Neural progenitor cell (in vitro differentiated cells): ENCODE results near the gene PDGFD. TPM values are rescaled to one million over a fixed set of nuclear protein-coding genes. Genes with fewer than 3 reads are reported as not detected.

ENCODE experiments used
- DNase-seq: peaks from one replicate; pipeline ENCODE4 v3.0.0-alpha.2; 2016; ENCODE audit warnings: low spot score
- H2AFZ ChIP-seq: fragments of 200-600 bp; sonication (generic); replicated peaks from 2 replicates; pipeline ENCODE4 v1.6.1; 2016; ENCODE audit warnings: antibody characterized with exemption
- H3F3A ChIP-seq: fragments of 200-600 bp; sonication (generic); 2 replicates; pipeline ENCODE4 v1.6.1; 2016; ENCODE audit warnings: antibody characterized with exemption, low read depth
- H3K27ac ChIP-seq: fragments of 200-600 bp; sonication (generic); 2 replicates; pipeline ENCODE4 v1.5.1; 2016; ENCODE audit warnings: mild to moderate bottlenecking
- H3K27me3 ChIP-seq: fragments of 200-600 bp; sonication (generic); 2 replicates; pipeline ENCODE4 v1.6.1; 2016; ENCODE audit warnings: mild to moderate bottlenecking, moderate library complexity
- H3K36me3 ChIP-seq: fragments of 200-600 bp; sonication (generic); 2 replicates; pipeline ENCODE4 v1.5.1; 2016
- H3K4me1 ChIP-seq: fragments of 200-600 bp; sonication (generic); 2 replicates; pipeline ENCODE4 v1.6.1; 2016; ENCODE audit warnings: mixed run types
- H3K4me2 ChIP-seq: fragments of 200-600 bp; sonication (generic); 2 replicates; pipeline ENCODE4 v1.6.1; 2016
- H3K4me3 ChIP-seq: fragments of 200-600 bp; sonication (generic); 2 replicates; pipeline ENCODE4 v1.5.1; 2016
- H3K79me2 ChIP-seq: fragments of 200-600 bp; sonication (generic); 2 replicates; pipeline ENCODE4 v1.6.1; 2016; ENCODE audit warnings: low read depth
- H3K9ac ChIP-seq: fragments of 200-600 bp; sonication (generic); 2 replicates; pipeline ENCODE4 v1.6.1; 2016
- H3K9me3 ChIP-seq: fragments of 200-600 bp; sonication (generic); 2 replicates; pipeline ENCODE4 v1.5.1; 2016; ENCODE audit warnings: low read depth
- H4K20me1 ChIP-seq: fragments of 200-600 bp; sonication (generic); 2 replicates; pipeline ENCODE4 v1.6.1; 2016; ENCODE audit warnings: low read depth
- H3K27ac Mint-ChIP-seq: 3 replicates; pipeline ENCODE4 v1.8.0; 2021; ENCODE audit warnings: mixed read lengths
- H3K27me3 Mint-ChIP-seq: 2 replicates; pipeline ENCODE4 v1.8.0; 2022; ENCODE audit warnings: low read depth, mild to moderate bottlenecking, inconsistent platforms, moderate library complexity, mixed read lengths; ENCODE audit not compliant: insufficient read depth
- H3K36me3 Mint-ChIP-seq: 3 replicates; pipeline ENCODE4 v1.8.0; 2021; ENCODE audit warnings: mixed read lengths
- H3K4me1 Mint-ChIP-seq: 3 replicates; pipeline ENCODE4 v1.8.0; 2021; ENCODE audit warnings: mixed read lengths
- H3K4me3 Mint-ChIP-seq: 3 replicates; pipeline ENCODE4 v1.8.0; 2021; ENCODE audit warnings: mild to moderate bottlenecking, moderate library complexity, mixed read lengths
- H3K9me3 Mint-ChIP-seq: 3 replicates; pipeline ENCODE4 v1.8.0; 2020; ENCODE audit warnings: mixed read lengths
- CTCF ChIP-seq: fragments of 200-600 bp; sonication (generic); IDR thresholded peaks from 2 replicates; pipeline ENCODE4 v1.5.1; 2017; ENCODE audit warnings: antibody characterized with exemption, mild to moderate bottlenecking
- EZH2 ChIP-seq: fragments of 200-600 bp; sonication (generic); IDR thresholded peaks from 2 replicates; pipeline ENCODE4 v1.6.1; 2017; ENCODE audit warnings: antibody characterized with exemption, mild to moderate bottlenecking, moderate library complexity
- EZH2phosphoT487 ChIP-seq: fragments of 200-600 bp; sonication (generic); IDR thresholded peaks from 2 replicates; pipeline ENCODE4 v1.6.1; 2017; ENCODE audit warnings: antibody characterized with exemption
- total RNA-seq: library from RNA; depleted of rRNA; stranded (reverse); fragments of >200 nt; gene quantifications from 2 replicates; pipeline ENCODE4 v1.2.3, GENCODE V29; 2015; ENCODE audit warnings: low replicate concordance

Gene PDGFD
- total RNA-seq, 1 donor from 2014 or later, result 3.7 TPM

- Mint-ChIP-seq H3K9me3 (no peaks in the 10 kb centered on the region), H3K4me3 (no peak overlapping the region), H3K27me3 (peaks cover 2% of the 10 kb centered on the region), H3K36me3 (no peaks in the 10 kb centered on the region), H3K4me1 (no peaks in the 10 kb centered on the region), H3K27ac (no peak overlapping the region)
- TF ChIP-seq EZH2 (no peak), CTCF (no peak), EZH2phosphoT487 (no peak)
- no peak overlapping the region for H3K4me3 ChIP-seq
- DNase-seq, result no peak
- H3K27ac ChIP-seq, result no peak overlapping the region
- no peak overlapping the region for H2AFZ ChIP-seq
- no peaks in the 10 kb centered on the region for H3K9me3 ChIP-seq
- no peaks in the 10 kb centered on the region for H3K79me2 ChIP-seq
- no peak overlapping the region for H3K9ac ChIP-seq
- H3K36me3 ChIP-seq, result no peaks in the 10 kb centered on the region
- no peaks in the 10 kb centered on the region for H3K4me1 ChIP-seq
- H3F3A ChIP-seq, result no peaks in the 10 kb centered on the region
- no peaks in the 10 kb centered on the region for H3K27me3 ChIP-seq
- H3K4me2 ChIP-seq, result no peak overlapping the region
- H4K20me1 ChIP-seq, result no peaks in the 10 kb centered on the region
Observed at GRCh38 chr11:103883856-103884255, 280.1 kb downstream of the PDGFD start.

DNA sequence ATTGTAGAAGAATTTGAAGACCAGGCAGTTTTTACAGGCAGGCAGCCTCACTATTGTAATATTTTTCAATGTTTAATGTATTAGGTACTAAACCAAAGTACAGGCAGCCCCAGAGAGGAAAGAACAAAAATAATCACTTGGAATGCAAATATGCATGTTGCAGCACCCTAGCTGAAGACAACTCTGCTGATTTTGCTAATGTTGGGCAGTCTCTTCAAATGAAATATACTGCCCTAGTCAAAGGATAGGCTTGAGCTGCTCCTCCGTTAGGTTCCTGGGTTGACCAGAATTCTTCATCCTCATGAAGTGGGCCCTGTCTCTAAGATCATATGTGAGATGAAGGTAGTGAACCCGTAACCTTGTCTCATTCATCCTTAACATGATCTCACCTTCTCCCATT is 280.7 kb downstream of the PDGFD start:
- H4K20me1 ChIP-seq, result no peaks in the 10 kb centered on the region
- H3K9ac ChIP-seq, result no peak overlapping the region
- peaks cover 2% of the 10 kb centered on the region for H3K27me3 Mint-ChIP-seq
- no peak overlapping the region for H3K4me2 ChIP-seq
- H3K9me3 Mint-ChIP-seq, result no peaks in the 10 kb centered on the region
- H3K36me3 ChIP-seq, result no peaks in the 10 kb centered on the region
- H3K36me3 Mint-ChIP-seq, result no peaks in the 10 kb centered on the region
- no peak for TF ChIP-seq EZH2
- TF ChIP-seq CTCF, result no peak
- no peak for TF ChIP-seq EZH2phosphoT487
- no peak for DNase-seq
- no peaks in the 10 kb centered on the region for H3K4me1 ChIP-seq
- H3K79me2 ChIP-seq, result no peaks in the 10 kb centered on the region
- H3K27ac Mint-ChIP-seq, result no peak overlapping the region
- H3K27ac ChIP-seq, result no peak overlapping the region
- H3K4me3 ChIP-seq, result no peak overlapping the region
- no peak overlapping the region for H3K4me3 Mint-ChIP-seq
- no peaks in the 10 kb centered on the region for H3K9me3 ChIP-seq
- H3K27me3 ChIP-seq, result no peaks in the 10 kb centered on the region
- no peaks in the 10 kb centered on the region for H3F3A ChIP-seq
- H3K4me1 Mint-ChIP-seq, result no peaks in the 10 kb centered on the region
- H2AFZ ChIP-seq, result no peak overlapping the region

- H4K20me1 ChIP-seq, result no peaks in the 10 kb centered on the region
Observed at GRCh38 chr11:103881584-103881983, 282.4 kb downstream of the PDGFD start.

More at GRCh38 chr11:103881584-103881983, 282.4 kb downstream of the PDGFD start:
- no peak for DNase-seq
- no peaks in the 10 kb centered on the region for H3K36me3 Mint-ChIP-seq
- no peaks in the 10 kb centered on the region for H3K79me2 ChIP-seq
- H2AFZ ChIP-seq, result no peak overlapping the region
- H3K4me1 ChIP-seq, result no peaks in the 10 kb centered on the region
- H3K4me3 ChIP-seq, result no peak overlapping the region
- no peaks in the 10 kb centered on the region for H3K4me1 Mint-ChIP-seq
- H3K27ac Mint-ChIP-seq, result no peak overlapping the region
- H3K9me3 Mint-ChIP-seq, result no peaks in the 10 kb centered on the region
- no peak overlapping the region for H3K4me3 Mint-ChIP-seq
- H3K36me3 ChIP-seq, result no peaks in the 10 kb centered on the region
- H3K9ac ChIP-seq, result no peak overlapping the region
- TF ChIP-seq CTCF (no peak), EZH2 (no peak), EZH2phosphoT487 (no peak)
- no peaks in the 10 kb centered on the region for H3K27me3 ChIP-seq
- H3K9me3 ChIP-seq, result no peaks in the 10 kb centered on the region
- peaks cover 2% of the 10 kb centered on the region for H3K27me3 Mint-ChIP-seq
- no peak overlapping the region for H3K27ac ChIP-seq
- no peaks in the 10 kb centered on the region for H3F3A ChIP-seq
- no peak overlapping the region for H3K4me2 ChIP-seq
